Measurements from ENCODE around the gene NECAP2.
"Not testable (repeated sequence)": the region's sequence is repeated elsewhere in the genome, so short reads cannot be mapped to it uniquely, and the experiment has no call there.

NECAP2 gene

GRCh38 chr1:16487011-16487410 lies 46.5 kb downstream of the NECAP2 start:
- not testable (repeated sequence) for H3K9ac ChIP-seq (ENCODE audit: low read length in 5 of 5); H3K4me1 ChIP-seq (ENCODE audit: control insufficient read depth in 5 of 5, insufficient read depth in 5 of 5, low read length in 5 of 5); H3K9me3 ChIP-seq (ENCODE audit: control insufficient read depth in 5 of 5, low read length in 5 of 5); H3K27me3 ChIP-seq (ENCODE audit: control insufficient read depth in 5 of 5, insufficient read depth in 4 of 5, low read length in 5 of 5); H3K27ac ChIP-seq (ENCODE audit: low read depth, low read length); H3K4me3 ChIP-seq (ENCODE audit: low read depth in 1 of 5, low read length in 5 of 5)
- H3K36me3 ChIP-seq (ENCODE audit: control insufficient read depth in 5 of 5, insufficient read depth in 5 of 5, low read length in 5 of 5): peaks cover 0 to 61% (median 35%) of the 10 kb centered on the region in 5 donors

- not testable (repeated sequence) for H3K4me1 ChIP-seq (ENCODE audit: control insufficient read depth in 5 of 5, insufficient read depth in 5 of 5, low read length in 5 of 5); H3K9ac ChIP-seq (ENCODE audit: low read length in 5 of 5); H3K27ac ChIP-seq (ENCODE audit: low read depth, low read length); H3K9me3 ChIP-seq (ENCODE audit: control insufficient read depth in 5 of 5, low read length in 5 of 5); H3K4me3 ChIP-seq (ENCODE audit: low read depth in 1 of 5, low read length in 5 of 5); H3K27me3 ChIP-seq (ENCODE audit: control insufficient read depth in 5 of 5, insufficient read depth in 4 of 5, low read length in 5 of 5)
- H3K36me3 ChIP-seq (ENCODE audit: control insufficient read depth in 5 of 5, insufficient read depth in 5 of 5, low read length in 5 of 5): peaks cover 0 to 45% (median 31%) of the 10 kb centered on the region in 5 donors
Measured at GRCh38 chr1:16489195-16489880, 48.8 kb downstream of the NECAP2 start.

DNA sequence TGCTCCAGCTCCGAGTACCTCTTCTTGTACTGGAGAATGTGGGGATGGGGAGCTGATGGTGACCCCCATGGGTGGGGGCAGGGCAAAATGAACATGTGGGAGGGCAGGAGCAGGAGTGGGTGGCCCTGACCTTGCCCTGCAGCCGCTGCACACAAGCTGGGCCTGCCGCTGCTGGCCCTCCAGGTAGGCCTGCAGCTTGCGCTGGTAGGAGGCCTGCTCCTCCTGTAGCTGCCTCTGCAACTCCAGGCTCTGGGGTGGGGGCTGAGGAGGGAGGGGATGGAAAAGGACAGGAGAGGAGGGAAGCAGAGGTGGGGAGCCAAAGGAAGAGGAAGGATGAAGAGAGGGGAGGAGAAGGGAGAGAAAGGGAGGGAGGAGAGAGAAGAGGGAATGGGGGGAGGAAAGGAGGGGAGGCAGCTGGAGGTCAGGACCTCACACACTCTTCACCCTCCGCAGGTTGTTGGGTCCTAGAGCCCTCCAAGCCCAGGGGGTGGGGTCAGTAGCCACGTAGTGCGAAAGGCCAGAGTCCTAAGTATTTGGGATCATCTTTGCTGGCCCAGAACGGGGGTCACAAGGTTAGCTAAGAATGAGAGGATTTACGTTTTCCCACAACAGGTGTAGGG lies 50.6 kb downstream of the NECAP2 start:
- Histone ChIP-seq H3K4me3 (ENCODE audit: low read depth in 1 of 5, low read length in 5 of 5) (no peak overlapping the region), H3K27ac (ENCODE audit: low read depth, low read length) (no peak overlapping the region), H3K9ac (ENCODE audit: low read length in 5 of 5) (no peak overlapping the region), H3K27me3 (ENCODE audit: control insufficient read depth in 5 of 5, insufficient read depth in 4 of 5, low read length in 5 of 5) (no peaks in the 10 kb centered on the region), H3K9me3 (ENCODE audit: control insufficient read depth in 5 of 5, low read length in 5 of 5) (no peaks in the 10 kb centered on the region), H3K4me1 (ENCODE audit: control insufficient read depth in 5 of 5, insufficient read depth in 5 of 5, low read length in 5 of 5) (no peaks in the 10 kb centered on the region), H3K36me3 (ENCODE audit: control insufficient read depth in 5 of 5, insufficient read depth in 5 of 5, low read length in 5 of 5) (peaks cover 0 to 27% (median 14%) of the 10 kb centered on the region in 5 donors)

GRCh38 chr1:16492937-16493336 lies 52.4 kb downstream of the NECAP2 start:
- not testable (repeated sequence) for H3K9me3 ChIP-seq (ENCODE audit: control insufficient read depth in 5 of 5, low read length in 5 of 5); H3K27ac ChIP-seq (ENCODE audit: low read depth, low read length); H3K4me1 ChIP-seq (ENCODE audit: control insufficient read depth in 5 of 5, insufficient read depth in 5 of 5, low read length in 5 of 5); H3K27me3 ChIP-seq (ENCODE audit: control insufficient read depth in 5 of 5, insufficient read depth in 4 of 5, low read length in 5 of 5); H3K4me3 ChIP-seq (ENCODE audit: low read depth in 1 of 5, low read length in 5 of 5); H3K9ac ChIP-seq (ENCODE audit: low read length in 5 of 5)
- peaks cover 0 to 23% (median 12%) of the 10 kb centered on the region in 5 donors for H3K36me3 ChIP-seq (ENCODE audit: control insufficient read depth in 5 of 5, insufficient read depth in 5 of 5, low read length in 5 of 5)

DNA sequence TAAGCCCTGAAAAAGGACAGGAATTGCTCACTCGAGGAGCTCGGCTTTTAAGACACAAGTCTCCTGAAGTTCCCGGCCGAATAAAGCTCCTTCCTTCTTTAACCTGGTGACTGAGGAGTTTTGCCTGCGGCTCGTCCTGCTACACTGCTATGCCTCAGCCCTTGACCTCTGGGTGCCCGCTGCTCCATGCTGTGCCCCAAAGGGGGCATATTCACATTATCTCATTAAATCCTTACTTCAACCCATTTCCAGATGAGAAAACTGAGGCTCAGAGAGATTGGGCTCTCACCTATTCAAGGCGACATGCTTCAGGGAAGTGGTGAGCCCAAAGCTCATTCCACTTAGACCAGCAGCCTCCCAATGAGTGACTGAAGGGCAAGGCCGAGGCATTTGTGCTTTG lies 53.2 kb downstream of the NECAP2 start:
- H3K4me1 ChIP-seq (ENCODE audit: control insufficient read depth in 5 of 5, insufficient read depth in 5 of 5, low read length in 5 of 5): peaks cover 0 to 10% (median 6%) of the 10 kb centered on the region in 5 donors
- not testable (repeated sequence) for H3K4me3 ChIP-seq (ENCODE audit: low read depth in 1 of 5, low read length in 5 of 5); H3K9ac ChIP-seq (ENCODE audit: low read length in 5 of 5); H3K27ac ChIP-seq (ENCODE audit: low read depth, low read length); H3K27me3 ChIP-seq (ENCODE audit: control insufficient read depth in 5 of 5, insufficient read depth in 4 of 5, low read length in 5 of 5); H3K9me3 ChIP-seq (ENCODE audit: control insufficient read depth in 5 of 5, low read length in 5 of 5)
- peaks cover 0 to 19% (median 12%) of the 10 kb centered on the region in 5 donors for H3K36me3 ChIP-seq (ENCODE audit: control insufficient read depth in 5 of 5, insufficient read depth in 5 of 5, low read length in 5 of 5)

GRCh38 chr1:16497474-16497904 lies 57.0 kb downstream of the NECAP2 start:
- not testable (repeated sequence) for H3K27ac ChIP-seq (ENCODE audit: low read depth, low read length); H3K4me3 ChIP-seq (ENCODE audit: low read depth in 1 of 5, low read length in 5 of 5); H3K36me3 ChIP-seq (ENCODE audit: control insufficient read depth in 5 of 5, insufficient read depth in 5 of 5, low read length in 5 of 5); H3K27me3 ChIP-seq (ENCODE audit: control insufficient read depth in 5 of 5, insufficient read depth in 4 of 5, low read length in 5 of 5); H3K9ac ChIP-seq (ENCODE audit: low read length in 5 of 5); H3K9me3 ChIP-seq (ENCODE audit: control insufficient read depth in 5 of 5, low read length in 5 of 5)
- H3K4me1 ChIP-seq (ENCODE audit: control insufficient read depth in 5 of 5, insufficient read depth in 5 of 5, low read length in 5 of 5): peaks cover 0 to 20% (median 12%) of the 10 kb centered on the region in 5 donors

DNA sequence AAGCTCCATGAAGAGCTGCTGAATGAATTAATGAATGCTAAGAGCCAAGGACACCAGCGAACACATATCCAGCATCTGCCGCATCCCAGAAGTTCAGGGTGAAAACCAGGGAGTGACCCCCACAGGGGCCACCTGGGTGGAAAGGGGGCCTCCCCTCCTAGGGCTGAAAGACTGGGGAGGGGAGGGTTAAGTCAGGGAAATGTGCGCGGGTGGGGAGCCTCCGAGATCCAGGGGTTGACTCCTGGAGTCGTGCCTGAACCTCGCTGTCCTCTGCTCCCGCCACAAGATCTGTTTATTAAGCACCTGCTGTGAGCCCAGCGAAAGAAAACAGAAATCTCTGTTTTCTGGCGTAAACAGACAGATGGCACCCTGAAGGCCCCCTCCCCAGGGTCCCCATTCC lies 57.5 kb downstream of the NECAP2 start:
- Histone ChIP-seq H3K4me3 (ENCODE audit: low read depth in 1 of 5, low read length in 5 of 5) (peak overlapping the region in 3 of 5 donors; percentile 66 to 86 (median 84)), H3K9ac (ENCODE audit: low read length in 5 of 5) (peak overlapping the region in 3 of 5 donors; percentile 51 to 71 (median 64)), H3K4me1 (ENCODE audit: control insufficient read depth in 5 of 5, insufficient read depth in 5 of 5, low read length in 5 of 5) (peaks cover 0 to 20% (median 12%) of the 10 kb centered on the region in 5 donors)
- not testable (repeated sequence) for H3K36me3 ChIP-seq (ENCODE audit: control insufficient read depth in 5 of 5, insufficient read depth in 5 of 5, low read length in 5 of 5); H3K9me3 ChIP-seq (ENCODE audit: control insufficient read depth in 5 of 5, low read length in 5 of 5); H3K27me3 ChIP-seq (ENCODE audit: control insufficient read depth in 5 of 5, insufficient read depth in 4 of 5, low read length in 5 of 5); H3K27ac ChIP-seq (ENCODE audit: low read depth, low read length)

- Histone ChIP-seq H3K4me3 (ENCODE audit: low read depth in 1 of 5, low read length in 5 of 5) (peak overlapping the region; percentile 84 to 93 (median 86)), H3K27me3 (ENCODE audit: control insufficient read depth in 5 of 5, insufficient read depth in 4 of 5, low read length in 5 of 5) (no peaks in the 10 kb centered on the region), H3K36me3 (ENCODE audit: control insufficient read depth in 5 of 5, insufficient read depth in 5 of 5, low read length in 5 of 5) (no peaks in the 10 kb centered on the region), H3K27ac (ENCODE audit: low read depth, low read length) (peak overlapping the region; percentile 41), H3K4me1 (ENCODE audit: control insufficient read depth in 5 of 5, insufficient read depth in 5 of 5, low read length in 5 of 5) (peaks cover 0 to 20% (median 12%) of the 10 kb centered on the region in 5 donors), H3K9ac (ENCODE audit: low read length in 5 of 5) (peak overlapping the region in 4 of 5 donors; percentile 71 to 94 (median 82)), H3K9me3 (ENCODE audit: control insufficient read depth in 5 of 5, low read length in 5 of 5) (no peaks in the 10 kb centered on the region)
Measured at GRCh38 chr1:16498573-16499413, 58.3 kb downstream of the NECAP2 start.

- not testable (repeated sequence) for H3K27ac ChIP-seq (ENCODE audit: low read depth, low read length); H3K4me3 ChIP-seq (ENCODE audit: low read depth in 1 of 5, low read length in 5 of 5); H3K9me3 ChIP-seq (ENCODE audit: control insufficient read depth in 5 of 5, low read length in 5 of 5); H3K27me3 ChIP-seq (ENCODE audit: control insufficient read depth in 5 of 5, insufficient read depth in 4 of 5, low read length in 5 of 5); H3K36me3 ChIP-seq (ENCODE audit: control insufficient read depth in 5 of 5, insufficient read depth in 5 of 5, low read length in 5 of 5); H3K9ac ChIP-seq (ENCODE audit: low read length in 5 of 5)
- peaks cover 0 to 20% (median 12%) of the 10 kb centered on the region in 5 donors for H3K4me1 ChIP-seq (ENCODE audit: control insufficient read depth in 5 of 5, insufficient read depth in 5 of 5, low read length in 5 of 5)
Measured at GRCh38 chr1:16500466-16500865, 59.9 kb downstream of the NECAP2 start.

- not testable (repeated sequence) for H3K9ac ChIP-seq (ENCODE audit: low read length in 5 of 5); H3K36me3 ChIP-seq (ENCODE audit: control insufficient read depth in 5 of 5, insufficient read depth in 5 of 5, low read length in 5 of 5); H3K27ac ChIP-seq (ENCODE audit: low read depth, low read length); H3K27me3 ChIP-seq (ENCODE audit: control insufficient read depth in 5 of 5, insufficient read depth in 4 of 5, low read length in 5 of 5); H3K9me3 ChIP-seq (ENCODE audit: control insufficient read depth in 5 of 5, low read length in 5 of 5); H3K4me3 ChIP-seq (ENCODE audit: low read depth in 1 of 5, low read length in 5 of 5)
- H3K4me1 ChIP-seq (ENCODE audit: control insufficient read depth in 5 of 5, insufficient read depth in 5 of 5, low read length in 5 of 5): peaks cover 0 to 20% (median 12%) of the 10 kb centered on the region in 5 donors
Measured at GRCh38 chr1:16500975-16501374, 60.5 kb downstream of the NECAP2 start.
